Stomach (tissue), 9 donors: ENCODE measurements around the gene DENND1B. TPM values are rescaled to one million over a fixed set of nuclear protein-coding genes. Genes with fewer than 3 reads are reported as not detected.

Source experiments
- DNase-seq, 2 donors: peaks; one replicate each; pipeline versions ENCODE4 v3.0.0 to v3.0.0-alpha.2; 2013 to 2019
- H3K27ac ChIP-seq, 5 donors: fragments of 200-600 bp in 4 of 5; sonication (generic) in 4 of 5; one replicate each; pipeline ENCODE4 v1.5.1; 2013 to 2019; ENCODE audit warnings: mild to moderate bottlenecking in 1 of 5, moderate library complexity in 1 of 5
- H3K27me3 ChIP-seq, 3 donors: fragments of 200-600 bp; sonication (generic); one replicate each; pipeline ENCODE4 v1.5.1; 2017 to 2019; ENCODE audit warnings: mixed run types in 1 of 3
- H3K36me3 ChIP-seq, 4 donors: fragments of 200-600 bp; sonication (generic); 1 replicate in 3 of 4; 2 replicates in 1 of 4; pipeline ENCODE4 v1.5.1; 2016 to 2019
- H3K4me1 ChIP-seq, 4 donors: fragments of 200-600 bp; sonication (generic); one replicate each; pipeline ENCODE4 v1.5.1; 2016 to 2019
- H3K4me3 ChIP-seq, 4 donors: fragments of 200-600 bp; sonication (generic) in 3 of 4; one replicate each; pipeline ENCODE4 v1.5.1; 2016 to 2019; ENCODE audit warnings: mild to moderate bottlenecking in 1 of 4
- H3K9me3 ChIP-seq, 4 donors: fragments of 200-600 bp; sonication (generic); one replicate each; pipeline ENCODE4 v1.5.1; 2016 to 2019
- EP300 ChIP-seq: sonication (generic); formaldehyde crosslinking; IDR thresholded peaks from one replicate; pipeline ENCODE4 v1.6.1; 2017; ENCODE audit warnings: antibody characterized with exemption
- POLR2A ChIP-seq, 4 donors: fragments of 450-650 bp; IDR thresholded peaks; one replicate each; pipeline ENCODE4 v1.6.1; 2016; ENCODE audit warnings: antibody characterized with exemption in 4 of 4, control low read depth in 2 of 4, mild to moderate bottlenecking in 1 of 4, moderate library complexity in 1 of 4
- POLR2AphosphoS5 ChIP-seq, 3 donors: sonication (generic); formaldehyde crosslinking; IDR thresholded peaks; one replicate each; pipeline ENCODE4 v1.6.1; 2016; ENCODE audit warnings: antibody characterized with exemption in 3 of 3
- WGBS, 5 donors: extraction: QIAGEN DNeasy Blood & Tissue Kit in 3 of 5; methylation state at CpG; one replicate each; pipeline versions ENCODE4 v1.1.5 to v1.1.7; 2013 to 2018; 5-methylcytosine and 5-hydroxymethylcytosine counted together
- intact Hi-C: fragments of 100-400 bp; cut with DNase I; formaldehyde crosslinking; loops from one replicate; pipeline ENCODE4 v1.15.1; 2023; ENCODE audit warnings: low total_unique reads
- polyA plus RNA-seq, 3 donors: library from polyadenylated mRNA; stranded (reverse); fragments of 200-250 nt; gene quantifications; one replicate each; pipeline ENCODE4 v1.2.3, GENCODE V29; 2013
- total RNA-seq, 5 donors: library from RNA; depleted of rRNA; stranded (reverse); fragments of >200 nt; gene quantifications; one replicate each; pipeline versions ENCODE4 v1.1.0 to v1.2.3, GENCODE V29; 2014 to 2016
- TF ChIP-seq, protein P1 (sequence below), 7 experiments: fragments of 450-650 bp in 4 of 7; fragments of 200-600 bp in 3 of 7; sonication (generic) in 3 of 7; IDR thresholded peaks; one replicate each; pipeline ENCODE4 v1.5.1; 2016 to 2019; ENCODE audit warnings: antibody characterized with exemption in 7 of 7, control low read depth in 2 of 7, mild to moderate bottlenecking in 1 of 7
- donor health status: healthy with polysubstance abuse.
- donor health status: Bipolar disorder and iron deficiency.
- donor health status: healthy.

The DENND1B gene
- total and polyA plus RNA-seq, 8 donors, result 2.9 to 435 (median 13.7) TPM

DNA sequence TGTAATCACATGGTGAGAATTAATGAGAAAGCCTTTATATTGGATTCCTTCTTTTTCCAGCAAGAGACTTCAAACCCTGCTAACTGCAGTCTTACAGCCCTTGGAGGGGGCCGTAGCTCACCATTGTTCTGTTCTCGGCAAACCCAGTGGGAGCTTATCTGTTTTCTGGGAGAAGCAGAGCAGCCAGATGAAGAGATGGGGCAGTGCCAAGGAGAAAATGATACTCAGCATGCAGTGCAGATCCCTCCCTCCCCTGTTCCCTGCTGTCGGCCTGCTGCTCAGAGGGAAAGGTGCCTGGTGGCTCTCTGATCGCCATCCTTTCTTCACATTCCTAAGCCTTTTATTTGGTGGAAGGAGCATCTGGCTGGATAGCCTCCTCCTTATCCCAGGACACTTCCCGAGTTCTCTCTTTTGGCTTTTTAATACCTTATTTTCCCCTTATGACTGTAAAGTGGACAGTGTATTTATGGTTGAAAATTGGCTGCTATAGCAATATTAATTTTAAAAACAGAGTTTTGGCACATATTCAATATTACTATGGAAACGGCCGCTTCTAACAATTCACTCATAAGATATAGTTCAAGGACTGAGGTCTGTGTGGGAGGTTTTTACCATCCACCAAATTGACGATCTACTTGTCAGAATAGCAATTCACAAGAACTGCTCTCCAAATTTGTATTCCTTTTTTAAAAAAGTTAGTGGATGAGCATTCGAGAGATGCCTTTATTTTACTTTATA lies 303.9 kb downstream of the DENND1B start:
- no peaks in the 10 kb centered on the region for H3K27me3 ChIP-seq
- no peak overlapping the region for H3K4me3 ChIP-seq
- no peaks in the 10 kb centered on the region for H3K36me3 ChIP-seq
- TF ChIP-seq POLR2A (IDR thresholded peaks at IDR 0.05) (no peak), POLR2AphosphoS5 (IDR thresholded peaks at IDR 0.05) (no peak), EP300 (no peak)
- TF ChIP-seq, protein P1, sequence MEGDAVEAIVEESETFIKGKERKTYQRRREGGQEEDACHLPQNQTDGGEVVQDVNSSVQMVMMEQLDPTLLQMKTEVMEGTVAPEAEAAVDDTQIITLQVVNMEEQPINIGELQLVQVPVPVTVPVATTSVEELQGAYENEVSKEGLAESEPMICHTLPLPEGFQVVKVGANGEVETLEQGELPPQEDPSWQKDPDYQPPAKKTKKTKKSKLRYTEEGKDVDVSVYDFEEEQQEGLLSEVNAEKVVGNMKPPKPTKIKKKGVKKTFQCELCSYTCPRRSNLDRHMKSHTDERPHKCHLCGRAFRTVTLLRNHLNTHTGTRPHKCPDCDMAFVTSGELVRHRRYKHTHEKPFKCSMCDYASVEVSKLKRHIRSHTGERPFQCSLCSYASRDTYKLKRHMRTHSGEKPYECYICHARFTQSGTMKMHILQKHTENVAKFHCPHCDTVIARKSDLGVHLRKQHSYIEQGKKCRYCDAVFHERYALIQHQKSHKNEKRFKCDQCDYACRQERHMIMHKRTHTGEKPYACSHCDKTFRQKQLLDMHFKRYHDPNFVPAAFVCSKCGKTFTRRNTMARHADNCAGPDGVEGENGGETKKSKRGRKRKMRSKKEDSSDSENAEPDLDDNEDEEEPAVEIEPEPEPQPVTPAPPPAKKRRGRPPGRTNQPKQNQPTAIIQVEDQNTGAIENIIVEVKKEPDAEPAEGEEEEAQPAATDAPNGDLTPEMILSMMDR (IDR thresholded peaks at IDR 0.05), result no peak
- no peaks in the 10 kb centered on the region for H3K9me3 ChIP-seq
- DNase-seq, result peak in 1 of 2 donors; percentile 54
- no peak overlapping the region for H3K27ac ChIP-seq
- 56 to 64% (median 60%) methylated on average over 9 of the region's 9 CpGs for WGBS, 5 donors
- intact Hi-C loops, result no loop called here
- no peaks in the 10 kb centered on the region for H3K4me1 ChIP-seq

DNA sequence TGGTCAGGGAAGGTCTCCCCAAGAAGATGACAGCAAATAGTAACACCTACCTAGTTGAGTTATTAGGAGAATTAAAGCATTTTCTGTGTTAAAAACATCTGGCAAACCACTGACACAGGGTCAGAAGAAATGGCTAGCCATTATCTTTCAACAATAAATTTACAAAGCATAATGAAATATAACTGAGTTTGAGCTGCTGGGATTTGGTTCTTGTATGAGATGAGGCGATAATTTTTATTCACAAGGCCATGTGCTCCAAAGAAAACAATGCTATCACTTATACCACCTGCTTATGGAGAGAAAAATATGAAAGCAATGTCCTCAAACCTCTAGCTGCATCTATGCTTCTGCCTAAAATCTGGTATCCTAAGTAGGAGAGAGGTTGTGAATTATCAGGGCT lies 304.9 kb downstream of the DENND1B start:
- Histone ChIP-seq H3K36me3 (no peaks in the 10 kb centered on the region), H3K27me3 (no peaks in the 10 kb centered on the region), H3K4me1 (no peaks in the 10 kb centered on the region), H3K4me3 (no peak overlapping the region), H3K27ac (no peak overlapping the region), H3K9me3 (no peaks in the 10 kb centered on the region)
- TF ChIP-seq, protein P1 (IDR thresholded peaks at IDR 0.05), result no peak
- TF ChIP-seq EP300 (no peak), POLR2AphosphoS5 (IDR thresholded peaks at IDR 0.05) (no peak), POLR2A (IDR thresholded peaks at IDR 0.05) (no peak)
- intact Hi-C loops, result no loop called here
- WGBS, 5 donors, result 72 to 84% (median 81%) methylated on average over 1 of the region's 1 CpG
- DNase-seq, result no peak

DNA sequence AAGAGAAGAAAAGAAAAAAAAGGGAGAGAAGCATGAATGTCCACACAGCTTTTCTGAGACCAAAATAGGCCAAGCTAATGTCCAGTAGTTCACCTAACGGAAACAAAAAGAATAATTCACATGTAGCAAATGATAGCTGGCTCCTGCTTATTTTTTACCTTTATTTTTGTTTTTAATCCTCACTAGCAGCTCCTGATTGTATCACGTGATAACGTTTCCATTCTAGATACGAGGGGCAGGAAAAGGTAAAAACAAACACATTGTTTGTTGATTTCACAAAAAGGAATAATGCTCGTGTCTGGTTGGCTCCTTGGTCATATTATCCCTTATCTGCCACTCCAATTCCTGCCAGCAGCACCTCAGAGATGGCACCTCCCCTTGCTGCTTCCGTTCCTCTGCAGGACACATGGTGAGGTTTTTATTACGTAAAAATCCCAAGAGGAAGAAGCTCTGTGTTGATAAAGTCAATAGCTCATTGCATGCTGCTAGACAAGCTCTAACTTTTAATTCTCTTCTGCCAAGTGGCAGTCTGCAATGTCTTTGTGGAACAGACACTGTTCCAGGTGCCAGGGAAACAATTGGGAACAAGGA lies 305.6 kb downstream of the DENND1B start:
- Histone ChIP-seq H3K9me3 (no peaks in the 10 kb centered on the region), H3K27me3 (no peaks in the 10 kb centered on the region), H3K4me1 (peaks cover 0 to under 1% (median 0%) of the 10 kb centered on the region in 4 donors), H3K27ac (no peak overlapping the region), H3K36me3 (no peaks in the 10 kb centered on the region), H3K4me3 (no peak overlapping the region)
- TF ChIP-seq POLR2AphosphoS5 (IDR thresholded peaks at IDR 0.05), result no peak
- no peak for TF ChIP-seq EP300
- TF ChIP-seq, protein P1 (IDR thresholded peaks at IDR 0.05), result no peak
- TF ChIP-seq POLR2A (IDR thresholded peaks at IDR 0.05), result no peak
- intact Hi-C loops, result no loop called here
- DNase-seq, result no peak
- 39 to 56% (median 52%) methylated on average over 7 of the region's 7 CpGs for WGBS, 5 donors

DNA sequence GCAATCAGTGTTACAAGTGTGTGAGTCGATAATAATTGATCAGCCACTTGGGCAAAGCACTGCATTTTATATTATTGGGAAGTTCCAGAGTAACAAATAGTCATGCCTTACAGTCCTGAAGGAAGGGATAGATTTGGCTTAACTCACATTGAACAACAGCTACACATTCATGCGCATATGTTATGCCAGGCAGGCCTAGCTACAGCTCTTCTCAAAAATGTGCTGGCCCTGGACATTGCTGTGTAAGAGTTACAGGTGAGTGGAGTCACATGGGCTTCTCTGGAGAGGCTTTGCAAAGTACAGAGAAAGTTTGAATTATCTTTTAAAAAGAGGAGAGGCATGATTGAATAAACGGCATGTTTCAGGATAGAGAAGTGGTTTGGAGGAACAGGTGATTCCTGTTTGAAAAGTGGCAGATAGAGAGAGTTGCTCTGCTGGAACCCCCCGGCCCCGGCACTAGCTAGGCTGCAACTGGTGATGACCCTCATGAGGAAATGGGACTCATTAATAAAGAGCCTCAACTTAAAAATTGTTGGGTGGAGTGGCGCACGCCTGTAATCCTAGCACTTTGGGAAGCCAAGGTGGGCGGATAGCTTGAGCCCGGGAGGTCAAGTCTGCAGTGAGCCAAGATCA lies 306.6 kb downstream of the DENND1B start:
- intact Hi-C loops, result no loop called here
- DNase-seq, result no peak
- H3K4me3 ChIP-seq, result no peak overlapping the region
- TF ChIP-seq POLR2AphosphoS5 (IDR thresholded peaks at IDR 0.05), result no peak
- no peak for TF ChIP-seq POLR2A (IDR thresholded peaks at IDR 0.05)
- TF ChIP-seq, protein P1 (IDR thresholded peaks at IDR 0.05), result no peak
- TF ChIP-seq EP300, result no peak
- H3K36me3 ChIP-seq, result no peaks in the 10 kb centered on the region
- no peak overlapping the region for H3K27ac ChIP-seq
- WGBS, 5 donors, result 76 to 87% (median 85%) methylated on average over 9 of the region's 9 CpGs
- H3K4me1 ChIP-seq, result peaks cover 0 to 9% (median 0%) of the 10 kb centered on the region in 4 donors
- H3K9me3 ChIP-seq, result no peaks in the 10 kb centered on the region
- no peaks in the 10 kb centered on the region for H3K27me3 ChIP-seq
